Testis (tissue), 3 donors: ENCODE results near the gene CUEDC1. TPM values are rescaled to one million over a fixed set of nuclear protein-coding genes. Genes with fewer than 3 reads are reported as not detected.

Experiments used
- DNase-seq: peaks from one replicate; pipeline ENCODE4 v3.0.0-alpha.2; 2019
- H3K27ac ChIP-seq, 2 donors: fragments of 200-600 bp; sonication (generic); one replicate each; pipeline ENCODE4 v1.5.1; 2019
- H3K27me3 ChIP-seq: fragments of 200-600 bp; sonication (generic); one replicate; pipeline ENCODE4 v1.5.1; 2019
- H3K36me3 ChIP-seq: fragments of 200-600 bp; sonication (generic); one replicate; pipeline ENCODE4 v1.5.1; 2017; ENCODE audit warnings: low read depth; ENCODE audit errors: missing control alignments
- H3K4me1 ChIP-seq: fragments of 200-600 bp; sonication (generic); one replicate; pipeline ENCODE4 v1.5.1; 2019
- H3K4me3 ChIP-seq, 2 donors: fragments of 200-600 bp; sonication (generic); one replicate each; pipeline ENCODE4 v1.5.1; 2017 to 2019
- H3K9me3 ChIP-seq: fragments of 200-600 bp; sonication (generic); one replicate; pipeline ENCODE4 v1.5.1; 2017
- CTCF ChIP-seq, 3 experiments: fragments of 450-650 bp in 2 of 3; fragments of 200-600 bp in 1 of 3; sonication (generic) in 1 of 3; IDR thresholded peaks; one replicate each; pipeline ENCODE4 v1.5.1; 2016 to 2019; ENCODE audit warnings: antibody characterized with exemption in 3 of 3, mild to moderate bottlenecking in 2 of 3, moderate library complexity in 1 of 3
- POLR2A ChIP-seq: fragments of 450-650 bp; IDR thresholded peaks from one replicate; pipeline ENCODE4 v1.6.1; 2017; ENCODE audit warnings: antibody characterized with exemption, mild to moderate bottlenecking, moderate library complexity
- WGBS, 2 donors: methylation state at CpG; one replicate each; pipeline ENCODE4 v1.1.5; 2018; 5-methylcytosine and 5-hydroxymethylcytosine counted together
- intact Hi-C: fragments of 100-400 bp; cut with DNase I; formaldehyde crosslinking; loops from one replicate; pipeline ENCODE4 v1.15.1; 2023; ENCODE audit warnings: low total_unique reads
- polyA plus RNA-seq: library from polyadenylated mRNA; stranded (reverse); fragments of 350-450 nt; fragmentation: Illumina TruSeq; extraction: RNeasy Lipid Tissue Mini Kit (QIAGEN cat#74804); gene quantifications from one replicate; pipeline ENCODE4 v1.2.3, GENCODE V29; 2014; ENCODE audit warnings: low read depth, low replicate concordance; ENCODE audit not compliant: insufficient read depth
- total RNA-seq, 2 donors: library from RNA; depleted of rRNA; stranded (reverse); fragments of >200 nt; gene quantifications; one replicate each; pipeline ENCODE4 v1.2.3, GENCODE V29; 2016

Gene CUEDC1
- total and polyA plus RNA-seq, 3 donors from 2014 or later, result 6.5 to 13.3 (median 8.6) TPM

GRCh38 chr17:57990037-57990436 is 34.8 kb upstream of the CUEDC1 start:
- H3K36me3 ChIP-seq, result no peaks in the 10 kb centered on the region
- H3K9me3 ChIP-seq, result no peaks in the 10 kb centered on the region
- WGBS, 2 donors, result 22 to 36% methylated on average over 2 of the region's 2 CpGs
- DNase-seq, result no peak
- no peak overlapping the region for H3K4me3 ChIP-seq
- peak overlapping the region in 1 of 2 donors; percentile 96 for H3K27ac ChIP-seq
- H3K4me1 ChIP-seq, result peaks cover 38% of the 10 kb centered on the region
- no peaks in the 10 kb centered on the region for H3K27me3 ChIP-seq
- intact Hi-C loops, result no loop called here
- no peak for TF ChIP-seq CTCF (IDR thresholded peaks at IDR 0.05)

- Histone ChIP-seq H3K27ac (peak overlapping the region; percentile 23 to 96), H3K4me1 (peaks cover 40% of the 10 kb centered on the region), H3K9me3 (no peaks in the 10 kb centered on the region), H3K27me3 (no peaks in the 10 kb centered on the region), H3K4me3 (peak overlapping the region; percentile 84 to 93), H3K36me3 (no peaks in the 10 kb centered on the region)
- WGBS, 2 donors, result 1% methylated on average over 10 to 44 of the region's 54 CpGs
- peak; percentile 81 for DNase-seq
- intact Hi-C loops, result no loop called here
- no peak for TF ChIP-seq CTCF (IDR thresholded peaks at IDR 0.05)
Measured at GRCh38 chr17:57988301-57989250, 33.4 kb upstream of the CUEDC1 start.

- Histone ChIP-seq H3K27me3 (no peaks in the 10 kb centered on the region), H3K4me3 (peak within 1 kb of the TSS; percentile 84 to 93), H3K9me3 (no peaks in the 10 kb centered on the region), H3K4me1 (peaks cover 44% of the 10 kb centered on the region), H3K36me3 (no peaks in the 10 kb centered on the region), H3K27ac (peak within 1 kb of the TSS; percentile 91 to 96)
- intact Hi-C loops, result no loop called here
- peak; percentile 79 for DNase-seq
- TF ChIP-seq POLR2A, result no peak
- no peak for TF ChIP-seq CTCF (IDR thresholded peaks at IDR 0.05)
- WGBS, 2 donors, result 0% methylated on average over 18 to 68 of the region's 74 CpGs
Measured at GRCh38 chr17:57987581-57988300, 32.5 kb upstream of the CUEDC1 start, which contains the start of gene VEZF1. Gene VEZF1, minus strand, starts transcription at chr17:57988254. Its CDS starts 143 bp downstream, at chr17:57988111.

GRCh38 chr17:57986841-57987580 is 31.8 kb upstream of the CUEDC1 start:
- WGBS, 2 donors, result 0 to 1% methylated on average over 38 of the region's 38 CpGs
- peaks cover 50% of the 10 kb centered on the region for H3K4me1 ChIP-seq

More at GRCh38 chr17:57986841-57987580, 31.8 kb upstream of the CUEDC1 start:
- no peak for TF ChIP-seq CTCF (IDR thresholded peaks at IDR 0.05)
- no peak for TF ChIP-seq POLR2A
- H3K36me3 ChIP-seq, result no peaks in the 10 kb centered on the region
- H3K9me3 ChIP-seq, result no peaks in the 10 kb centered on the region
- H3K27ac ChIP-seq, result peak overlapping the region; percentile 91 to 96
- intact Hi-C loops, result no loop called here
- H3K4me3 ChIP-seq, result peak overlapping the region; percentile 84 to 93
- H3K27me3 ChIP-seq, result no peaks in the 10 kb centered on the region
- peak; percentile 58 for DNase-seq
